HepG2 (cell line): ENCODE results near the gene PGP. TPM values are rescaled to one million over a fixed set of nuclear protein-coding genes. Genes with fewer than 3 reads are reported as not detected.

Experiments used
- BCLAF1 ChIP-seq: fragments of 450-650 bp; IDR thresholded peaks from 2 replicates; pipeline ENCODE4 v1.6.1; 2017; ENCODE audit warnings: mild to moderate bottlenecking
- CREM ChIP-seq, 2 experiments: sonication (generic) in 1 of 2; formaldehyde crosslinking in 1 of 2; IDR thresholded peaks; 2 replicates each; pipeline versions ENCODE4 v1.4.0 to v1.6.1; 2016 to 2020; ENCODE audit warnings: antibody characterized with exemption in 1 of 2, mild to moderate bottlenecking in 1 of 2, missing genetic modification reagents in 1 of 2
- DMAP1 ChIP-seq: IDR thresholded peaks from 2 replicates; pipeline ENCODE4 v1.6.1; 2016
- HDAC1 ChIP-seq: sonication (generic); formaldehyde crosslinking; IDR thresholded peaks from 2 replicates; pipeline ENCODE4 v1.5.1; 2020; ENCODE audit warnings: mild to moderate bottlenecking, missing genetic modification reagents
- HMG20B ChIP-seq: conservative IDR thresholded peaks from 2 replicates; pipeline ENCODE4 v1.6.1; 2016; ENCODE audit warnings: missing genetic modification reagents, missing compliant biosample characterization
- KAT2B ChIP-seq: fragments of 150-350 bp; IDR thresholded peaks from 2 replicates; pipeline ENCODE4 v1.6.1; 2014; ENCODE audit warnings: low read depth, low read length, borderline replicate concordance
- KDM6A ChIP-seq: IDR thresholded peaks from 2 replicates; pipeline ENCODE4 v1.6.1; 2016; ENCODE audit warnings: low read depth
- MEIS2 ChIP-seq: sonication (generic); formaldehyde crosslinking; IDR thresholded peaks from 2 replicates; pipeline ENCODE4 v1.9.0; 2021; ENCODE audit warnings: mild to moderate bottlenecking, missing genetic modification reagents
- MXD1 ChIP-seq: sonication (generic); formaldehyde crosslinking; IDR thresholded peaks from 2 replicates; pipeline ENCODE4 v1.4.0; 2020; ENCODE audit warnings: mild to moderate bottlenecking, missing genetic modification reagents
- NR1H2 ChIP-seq: sonication (generic); formaldehyde crosslinking; IDR thresholded peaks from 2 replicates; pipeline ENCODE4 v1.8.1; 2022; ENCODE audit warnings: low read depth, missing genetic modification reagents, borderline replicate concordance
- PHF5A ChIP-seq: IDR thresholded peaks from one replicate; pipeline ENCODE4 v1.6.1; 2018; ENCODE audit warnings: low read depth, missing genetic modification reagents; ENCODE audit not compliant: unreplicated experiment
- RBAK ChIP-seq: sonication (generic); formaldehyde crosslinking; IDR thresholded peaks from 2 replicates; pipeline ENCODE4 v1.5.1; 2020; ENCODE audit warnings: mild to moderate bottlenecking, missing genetic modification reagents
- SP5 ChIP-seq: IDR thresholded peaks from 2 replicates; pipeline ENCODE4 v1.6.1; 2016; ENCODE audit warnings: low read depth, borderline replicate concordance
- XRCC5 ChIP-seq: fragments of 200-400 bp; formaldehyde crosslinking; optimal IDR thresholded peaks from 2 replicates; pipeline ENCODE3; 2017; ENCODE audit warnings: mild to moderate bottlenecking, low read length
- ZNF503 ChIP-seq: sonication (generic); formaldehyde crosslinking; IDR thresholded peaks from 2 replicates; pipeline ENCODE4 v1.4.0; 2020; ENCODE audit warnings: missing genetic modification reagents
- ZNF574 ChIP-seq: sonication (generic); formaldehyde crosslinking; IDR thresholded peaks from 2 replicates; pipeline ENCODE4 v1.4.0; 2020; ENCODE audit warnings: missing genetic modification reagents
- ZNF615 ChIP-seq: sonication (generic); formaldehyde crosslinking; IDR thresholded peaks from 2 replicates; pipeline ENCODE4 v1.5.0; 2020; ENCODE audit warnings: mild to moderate bottlenecking, missing genetic modification reagents, borderline replicate concordance
- ZNF7 ChIP-seq: IDR thresholded peaks from 2 replicates; pipeline ENCODE4 v1.6.1; 2016; ENCODE audit warnings: missing biosample characterization, missing genetic modification reagents
- polyA plus RNA-seq, 8 experiments: library from polyadenylated mRNA; depleted of rRNA in 3 of 8; stranded (reverse) in 7 of 8; unstranded in 1 of 8; fragments of >200 nt; fragmentation: Illumina TruSeq in 4 of 8; extraction: Trizol in 4 of 8; gene quantifications; 2 replicates each; pipeline versions ENCODE4 v1.2.1 to v1.2.3, GENCODE V29; 2011 to 2016; ENCODE audit warnings: low read depth in 4 of 8, missing spikeins in 1 of 8, mixed read lengths in 1 of 8; ENCODE audit not compliant: insufficient read depth in 1 of 8
- total RNA-seq, 5 experiments: library from RNA; depleted of rRNA; stranded (reverse); fragments of >200 nt; fragmentation: Illumina TruSeq; extraction: Trizol; gene quantifications; 2 replicates each; pipeline ENCODE4 v1.2.3, GENCODE V29; 2016; ENCODE audit warnings: low read depth in 1 of 5
- TF ChIP-seq, protein P1 (sequence below): sonication (generic); formaldehyde crosslinking; IDR thresholded peaks from 2 replicates; pipeline ENCODE4 v1.5.1; 2020; ENCODE audit warnings: mild to moderate bottlenecking, moderate library complexity, missing genetic modification reagents

PGP gene
- total and polyA plus RNA-seq, 2 of the 13 experiments (the other 11 are each of a cell fraction or from before 2014, with no cell fraction given): 7.3 to 18.3 TPM

- no peak for TF ChIP-seq DMAP1 (CRISPR knock-in tag)
- no peak for TF ChIP-seq MEIS2 (CRISPR knock-in tag)
- TF ChIP-seq KDM6A (CRISPR knock-in tag): no peak
- TF ChIP-seq PHF5A: no peak
- no peak for TF ChIP-seq ZNF503 (CRISPR knock-in tag)
- TF ChIP-seq XRCC5: no peak
- TF ChIP-seq HMG20B: no peak
- TF ChIP-seq MXD1 (CRISPR knock-in tag): no peak
- TF ChIP-seq HDAC1 (CRISPR knock-in tag): no peak
- no peak for TF ChIP-seq BCLAF1
- no peak for TF ChIP-seq NR1H2 (CRISPR knock-in tag)
- TF ChIP-seq CREM (IDR thresholded peaks at IDR 0.05): no peak
- no peak for TF ChIP-seq CREM (CRISPR knock-in tag; IDR thresholded peaks at IDR 0.05)
- peak; percentile 99 for TF ChIP-seq RBAK (CRISPR knock-in tag)
- TF ChIP-seq, protein P1, sequence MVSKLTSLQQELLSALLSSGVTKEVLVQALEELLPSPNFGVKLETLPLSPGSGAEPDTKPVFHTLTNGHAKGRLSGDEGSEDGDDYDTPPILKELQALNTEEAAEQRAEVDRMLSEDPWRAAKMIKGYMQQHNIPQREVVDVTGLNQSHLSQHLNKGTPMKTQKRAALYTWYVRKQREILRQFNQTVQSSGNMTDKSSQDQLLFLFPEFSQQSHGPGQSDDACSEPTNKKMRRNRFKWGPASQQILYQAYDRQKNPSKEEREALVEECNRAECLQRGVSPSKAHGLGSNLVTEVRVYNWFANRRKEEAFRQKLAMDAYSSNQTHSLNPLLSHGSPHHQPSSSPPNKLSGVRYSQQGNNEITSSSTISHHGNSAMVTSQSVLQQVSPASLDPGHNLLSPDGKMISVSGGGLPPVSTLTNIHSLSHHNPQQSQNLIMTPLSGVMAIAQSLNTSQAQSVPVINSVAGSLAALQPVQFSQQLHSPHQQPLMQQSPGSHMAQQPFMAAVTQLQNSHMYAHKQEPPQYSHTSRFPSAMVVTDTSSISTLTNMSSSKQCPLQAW (CRISPR knock-in tag): 0 out of 2 replicates have a peak, but pooled peaks have one; percentile 17
- peak; percentile 45; the same call in 1 of the 2 replicates for TF ChIP-seq ZNF574 (CRISPR knock-in tag)
- TF ChIP-seq SP5 (CRISPR knock-in tag): peak; percentile 77; the same call in 1 of the 2 replicates
- TF ChIP-seq KAT2B: no peak
- no peak for TF ChIP-seq ZNF615 (CRISPR knock-in tag)
- TF ChIP-seq ZNF7 (CRISPR knock-in tag): no peak
These were observed 4.0 kb downstream of the PGP start, which contains the start of gene BRICD5 (continued) for GRCh38 chr16:2210386-2211365.
